GM18858 (cell line): ENCODE data around the gene PRR13.
"Not testable (repeated sequence)": the region's sequence is repeated elsewhere in the genome, so short reads cannot be mapped to it uniquely, and the experiment has no call there.

ENCODE experiments used
- ATAC-seq: cut with Tn5 transposase; IDR thresholded peaks from one replicate; pipeline ENCODE4 v1.9.1; 2021; ENCODE audit not compliant: unreplicated experiment

The PRR13 gene

DNA sequence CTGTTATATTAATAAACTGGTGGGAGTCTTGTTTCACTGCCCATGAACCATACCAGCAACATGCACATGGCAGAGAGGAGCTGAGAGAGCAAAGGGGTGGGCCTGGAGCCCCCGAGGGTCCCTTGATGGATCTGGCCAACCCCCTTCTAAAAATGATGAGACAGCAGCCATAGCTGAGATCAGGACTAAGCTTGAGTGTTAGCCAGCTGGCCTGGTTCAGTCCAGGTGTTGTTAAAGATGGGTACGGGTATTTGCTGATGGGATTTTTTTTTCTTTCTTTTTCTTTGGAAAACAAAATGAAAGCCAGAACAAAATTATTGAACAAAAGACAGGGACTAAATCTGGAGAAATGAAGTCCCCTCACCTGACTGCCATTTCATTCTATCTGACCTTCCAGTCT is 26.3 kb downstream of the PRR13 start:
- no peak for ATAC-seq

DNA sequence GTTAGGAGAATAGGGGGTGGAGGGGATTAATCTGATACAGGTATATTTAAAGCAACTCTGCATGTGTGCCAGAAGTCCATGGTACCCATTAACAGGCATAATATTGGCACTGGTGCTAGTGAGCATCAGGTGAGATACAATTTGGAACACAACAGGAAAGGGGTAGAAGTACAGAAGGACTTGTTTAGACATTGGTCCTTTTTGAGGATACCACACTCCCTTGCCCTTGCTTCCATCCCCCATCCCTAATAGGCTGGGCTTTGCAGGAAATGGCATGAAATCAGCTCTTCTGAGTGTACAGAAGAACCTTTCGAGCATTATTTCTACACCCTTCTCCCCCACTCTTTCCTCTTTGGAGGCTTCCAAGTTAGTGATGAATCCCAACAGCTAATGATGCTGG is 26.7 kb downstream of the PRR13 start:
- no peak for ATAC-seq

DNA sequence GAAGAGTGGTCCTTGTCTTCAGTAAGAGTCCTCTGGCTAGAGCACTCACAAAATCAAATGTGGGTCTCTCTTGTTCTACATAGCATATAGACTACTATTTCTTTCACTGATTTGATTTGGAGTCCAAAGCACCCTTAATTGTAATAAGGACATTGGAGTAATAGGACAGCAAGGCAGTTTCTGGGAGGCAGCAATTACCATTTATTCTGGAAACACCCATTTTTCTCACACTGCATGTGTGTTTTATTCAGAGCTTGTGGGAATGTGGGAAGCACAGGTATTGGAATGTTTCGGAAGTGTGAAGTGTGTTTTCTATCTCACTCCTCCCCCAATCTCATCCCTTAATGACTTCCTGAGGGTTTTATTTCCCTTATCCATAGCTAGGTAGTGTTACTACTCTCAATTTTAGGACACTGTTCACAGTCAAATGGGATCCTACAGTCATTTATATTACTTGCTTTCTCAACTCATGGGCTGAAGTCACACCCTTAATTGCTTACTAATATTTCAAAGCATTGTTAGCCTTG is 30.6 kb downstream of the PRR13 start:
- no peak for ATAC-seq

- no peak for ATAC-seq
These were observed 32.5 kb downstream of the PRR13 start for GRCh38 chr12:53474077-53474476.

DNA sequence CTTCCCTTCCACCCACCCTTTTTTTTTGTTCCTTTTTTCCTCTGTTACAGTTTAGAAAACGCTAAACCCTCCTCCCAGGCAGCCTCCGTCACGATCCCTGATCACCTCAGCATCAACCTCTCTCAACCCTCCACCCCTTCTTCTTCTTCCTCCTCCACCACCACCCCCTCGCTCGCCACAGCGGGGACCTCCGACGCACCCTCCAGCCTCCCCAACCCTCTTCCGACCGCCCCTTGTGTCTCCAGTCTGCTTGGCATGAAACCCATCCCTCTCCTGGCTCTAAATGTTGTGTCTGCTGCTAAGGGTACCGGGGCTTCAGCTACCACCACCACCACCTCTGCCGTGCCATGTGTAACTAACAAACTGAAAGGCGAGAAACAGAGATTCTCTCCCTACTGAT is 33.3 kb downstream of the PRR13 start:
- no peak for ATAC-seq

GRCh38 chr12:53476769-53477209 is 35.3 kb downstream of the PRR13 start:
- ATAC-seq: no peak

DNA sequence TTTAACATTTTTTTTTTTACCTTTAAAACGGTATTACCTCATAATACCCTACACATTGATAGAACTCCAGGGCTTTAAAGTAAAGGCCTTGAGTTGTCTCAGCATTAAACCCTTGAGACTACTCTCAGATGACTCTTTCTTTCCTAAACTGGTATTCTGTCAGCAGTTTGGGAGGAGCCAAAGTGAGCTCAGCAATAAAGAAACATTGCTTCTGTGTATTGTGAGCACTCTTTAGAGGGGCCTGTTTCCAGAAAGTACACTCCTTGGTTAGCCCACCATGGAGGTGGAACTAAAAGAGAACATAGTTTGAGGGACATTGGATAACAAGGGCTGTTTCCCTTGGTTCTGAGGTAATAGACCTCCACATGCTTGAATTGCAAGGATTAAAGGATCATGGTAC is 37.3 kb downstream of the PRR13 start:
- ATAC-seq: no peak

DNA sequence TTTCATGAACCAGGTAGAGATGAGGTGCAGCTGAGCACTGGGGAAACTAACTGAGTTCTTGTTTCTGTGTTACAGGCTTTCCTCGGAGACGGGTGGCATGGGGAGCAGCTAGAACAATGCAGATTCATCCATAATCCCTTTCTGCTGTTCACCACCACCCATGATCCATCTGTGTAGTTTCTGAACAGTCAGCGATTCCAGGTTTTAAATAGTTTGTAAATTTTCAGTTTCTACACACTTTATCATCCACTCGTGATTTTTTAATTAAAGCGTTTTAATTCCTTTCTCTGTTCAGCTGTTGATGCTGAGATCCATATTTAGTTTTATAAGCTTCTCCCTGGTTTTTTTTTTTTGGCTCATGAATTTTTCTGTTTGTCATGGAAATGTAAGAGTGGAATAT is 37.8 kb downstream of the PRR13 start:
- ATAC-seq: no peak

GRCh38 chr12:53480491-53481442 is 39.2 kb downstream of the PRR13 start:
- ATAC-seq: no peak

GRCh38 chr12:53481458-53481857 is 39.9 kb downstream of the PRR13 start:
- ATAC-seq: not testable (repeated sequence)

DNA sequence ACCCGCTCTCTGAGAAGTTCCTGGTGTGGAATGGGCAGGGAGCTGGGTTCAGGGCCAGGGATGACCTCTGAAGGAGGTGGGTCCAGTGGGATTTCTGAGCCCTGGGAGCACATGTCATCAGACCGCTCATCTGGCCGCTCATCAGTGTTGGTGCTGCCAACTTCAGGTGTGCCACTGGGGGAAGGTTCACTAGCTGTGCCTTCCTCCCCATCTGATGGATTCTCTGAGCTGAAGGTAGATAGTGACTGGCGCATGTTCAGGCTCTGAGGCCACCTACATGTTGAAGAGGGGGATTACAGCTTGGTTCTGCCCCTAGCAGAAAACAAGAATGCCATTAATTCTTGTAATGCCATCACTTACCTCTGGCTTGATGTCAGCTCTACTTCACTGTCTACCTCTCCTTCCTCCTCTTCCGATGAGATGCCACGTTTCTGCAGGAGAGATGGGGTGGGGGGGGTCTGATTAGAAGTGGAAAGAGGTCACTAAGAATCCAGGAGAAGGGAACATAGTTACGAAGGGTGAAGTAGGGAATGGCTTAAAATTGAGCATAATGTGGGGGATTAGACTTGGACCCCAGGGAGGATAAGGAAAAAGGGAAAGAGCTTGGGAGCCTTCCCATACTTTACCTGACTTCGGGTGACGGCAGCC is 40.5 kb downstream of the PRR13 start:
- no peak for ATAC-seq

DNA sequence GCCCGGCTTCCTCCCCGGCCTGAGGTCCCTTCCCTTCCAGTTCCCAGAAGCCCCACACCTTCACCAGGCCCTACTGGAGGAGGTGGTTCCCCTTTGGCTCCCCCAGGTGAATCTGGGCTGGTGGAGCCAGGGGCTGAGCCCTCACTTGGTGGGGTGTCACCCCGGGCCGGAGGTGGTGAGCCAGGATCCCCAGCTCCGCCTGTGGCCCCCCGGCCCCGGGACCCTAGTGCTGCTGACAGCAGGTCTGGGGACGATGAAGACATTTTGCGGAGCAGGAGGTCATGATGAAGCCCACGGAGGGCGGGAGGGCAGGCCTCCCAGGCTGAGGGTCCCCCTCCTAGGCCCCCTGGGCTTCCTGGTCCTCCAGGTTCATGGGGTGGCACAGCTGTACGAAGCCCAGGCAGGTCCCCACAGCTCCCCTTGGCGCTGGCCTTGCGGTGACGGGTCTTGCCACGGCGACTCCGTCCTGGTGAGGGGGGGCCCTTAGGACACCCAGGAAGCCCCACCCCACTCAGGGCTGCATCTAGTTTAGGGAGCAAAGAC is 41.2 kb downstream of the PRR13 start:
- no peak for ATAC-seq

GRCh38 chr12:53483225-53483978 is 41.9 kb downstream of the PRR13 start:
- ATAC-seq: no peak

GRCh38 chr12:53483979-53484377 is 42.4 kb downstream of the PRR13 start:
- no peak for ATAC-seq

DNA sequence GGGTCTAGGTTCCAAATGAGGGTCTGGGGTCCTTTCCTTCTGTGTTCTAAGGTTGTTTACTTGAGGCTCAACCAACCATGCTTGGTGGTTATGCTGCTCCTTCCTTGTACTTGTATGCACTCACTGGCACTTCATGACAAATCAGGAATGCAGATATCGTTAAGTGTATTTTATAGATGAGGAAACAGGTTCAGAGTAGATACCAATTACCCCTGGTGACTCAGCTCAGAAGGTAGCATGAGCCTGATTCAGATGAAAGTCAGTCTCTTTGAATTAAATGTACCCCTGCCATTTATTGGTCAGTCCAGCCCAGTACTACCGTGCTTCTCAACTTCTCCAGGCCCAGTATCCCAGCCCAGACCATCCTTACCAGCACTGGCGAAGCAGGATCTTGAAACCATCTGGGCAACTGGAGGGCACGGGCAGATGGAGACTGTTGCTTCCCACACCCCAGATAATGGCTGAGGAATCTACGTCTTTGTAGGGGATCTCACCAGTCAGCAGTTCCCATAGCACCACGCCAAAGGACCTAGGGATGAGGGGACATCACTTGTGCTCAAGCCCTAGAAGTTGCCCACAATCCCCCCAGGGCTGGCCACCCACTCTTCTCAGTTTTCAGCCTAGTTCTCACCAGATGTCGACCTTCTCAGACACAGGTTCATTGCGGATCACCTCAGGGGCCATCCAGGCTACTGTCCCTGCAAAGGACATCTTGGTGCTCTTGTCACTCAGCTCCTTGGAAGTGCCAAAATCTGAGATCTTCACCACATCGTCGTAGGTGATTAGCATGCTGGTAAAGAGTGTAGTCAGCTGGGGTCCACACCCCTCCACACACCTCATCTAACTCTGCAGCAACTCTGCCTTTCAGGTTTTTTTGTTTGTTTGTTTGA is 43.4 kb downstream of the PRR13 start:
- no peak for ATAC-seq

DNA sequence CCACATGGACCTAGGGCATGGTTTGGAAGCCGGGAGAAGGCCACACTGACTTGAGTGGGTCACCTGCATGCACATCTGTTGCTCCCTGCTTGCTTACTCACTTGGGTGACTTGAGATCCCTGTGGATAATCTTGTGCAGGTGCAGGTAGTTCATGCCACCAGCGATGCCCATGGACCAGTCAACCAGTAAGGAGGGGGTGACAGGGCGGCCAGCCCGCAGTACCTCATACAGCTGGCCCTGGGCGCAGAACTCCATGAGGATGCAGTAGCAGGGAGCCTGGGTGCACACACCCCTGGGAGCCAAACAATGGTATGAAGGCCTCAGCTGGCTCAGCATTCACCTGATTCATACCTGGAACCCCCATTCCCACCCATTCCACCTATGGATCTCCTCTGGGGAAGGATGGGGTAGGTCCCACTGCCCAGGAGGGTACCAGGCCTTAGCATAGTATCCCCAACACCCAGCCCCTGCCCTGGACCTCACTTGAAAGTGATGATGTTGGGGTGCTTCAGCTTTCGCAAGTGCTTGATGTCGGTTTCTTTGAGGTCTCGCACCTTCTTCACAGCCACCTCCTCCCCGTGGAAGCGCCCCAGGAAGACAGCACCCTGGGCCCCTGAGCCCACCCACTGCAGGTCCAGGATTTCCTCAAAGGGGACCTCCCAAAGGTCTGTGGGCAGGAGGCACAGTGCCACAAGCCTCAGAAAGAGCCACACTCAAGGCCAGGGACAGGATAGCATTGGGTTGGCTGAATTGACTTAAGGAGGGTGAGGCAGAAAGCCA is 44.6 kb downstream of the PRR13 start:
- no peak for ATAC-seq

- no peak for ATAC-seq
These were observed 45.4 kb downstream of the PRR13 start for GRCh38 chr12:53486736-53487487.

DNA sequence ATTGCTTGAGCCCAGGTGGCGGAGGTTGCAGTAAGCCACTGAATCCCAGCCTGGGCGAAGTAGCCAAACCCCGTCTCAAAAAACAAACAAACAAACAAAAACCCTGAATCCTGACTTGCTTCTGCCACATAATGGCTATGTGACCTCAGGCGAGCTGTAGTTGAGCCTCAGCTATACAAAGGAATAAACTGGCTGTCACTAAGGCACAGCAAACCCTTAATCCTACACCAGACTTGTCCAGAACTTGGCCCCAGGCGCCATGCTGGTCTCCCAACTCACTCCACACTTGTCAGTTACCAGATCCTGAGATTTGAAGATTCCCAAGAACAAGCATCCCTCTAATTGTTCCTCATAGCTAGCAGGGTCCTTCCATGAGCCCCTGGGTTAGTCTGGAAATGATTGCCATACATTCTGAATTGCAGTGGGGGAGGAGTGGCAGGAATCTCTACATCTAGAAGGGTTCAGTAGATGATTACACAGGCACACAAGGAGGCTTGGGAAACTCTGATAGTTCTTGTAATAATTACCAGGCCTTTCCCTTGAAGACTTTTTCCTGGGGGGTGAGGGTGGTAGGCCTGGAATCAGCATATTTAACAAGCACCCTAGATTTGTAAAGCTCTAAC is 47.8 kb downstream of the PRR13 start:
- no peak for ATAC-seq
